HEK293T (cell line): ENCODE data around the gene CAPN12.

Source experiments
- CTCF ChIA-PET: fragments of 350-600 bp; formaldehyde crosslinking; extraction: SDS; loops from one replicate; lab custom pipeline; 2021; ENCODE audit warnings: antibody characterized with exemption, inconsistent platforms; lab: Yijun Ruan, JAX
- POLR2A ChIA-PET: fragments of 350-600 bp; formaldehyde crosslinking; extraction: SDS; loops from one replicate; lab custom pipeline; 2020; ENCODE audit warnings: antibody characterized with exemption, inconsistent platforms; lab: Yijun Ruan, JAX
- DNase-seq: peaks from one replicate; pipeline ENCODE4 v3.0.0; 2012; ENCODE audit warnings: mixed read lengths; ENCODE audit errors: extremely low spot score
- ARNT ChIP-seq: fragments of 450-650 bp; IDR thresholded peaks from 2 replicates; pipeline ENCODE4 v1.6.1; 2017; ENCODE audit warnings: mild to moderate bottlenecking
- BHLHE40 ChIP-seq: fragments of 450-650 bp; IDR thresholded peaks from 2 replicates; pipeline ENCODE4 v1.6.1; 2016; ENCODE audit warnings: mild to moderate bottlenecking, moderate library complexity, borderline replicate concordance
- CTBP1 ChIP-seq: fragments of 450-650 bp; IDR thresholded peaks from 2 replicates; pipeline ENCODE4 v1.6.1; 2016; ENCODE audit warnings: borderline replicate concordance
- ELF4 ChIP-seq: fragments of 450-650 bp; IDR thresholded peaks from 2 replicates; pipeline ENCODE4 v1.6.1; 2017; ENCODE audit warnings: antibody characterized with exemption
- FOXA1 ChIP-seq: fragments of 450-650 bp; IDR thresholded peaks from 2 replicates; pipeline ENCODE4 v1.6.1; 2016; ENCODE audit warnings: mild to moderate bottlenecking
- FOXK2 ChIP-seq: fragments of 450-650 bp; IDR thresholded peaks from 2 replicates; pipeline ENCODE4 v1.6.1; 2016; ENCODE audit warnings: mild to moderate bottlenecking
- FOXM1 ChIP-seq: fragments of 450-650 bp; IDR thresholded peaks from 2 replicates; pipeline ENCODE4 v1.6.1; 2017; ENCODE audit warnings: mild to moderate bottlenecking, borderline replicate concordance
- HDGF ChIP-seq: fragments of 450-650 bp; IDR thresholded peaks from 2 replicates; pipeline ENCODE4 v1.6.1; 2017; ENCODE audit warnings: antibody characterized with exemption, borderline replicate concordance
- L3MBTL2 ChIP-seq: fragments of 450-650 bp; conservative IDR thresholded peaks from 2 replicates; pipeline ENCODE4 v1.6.1; 2016; ENCODE audit warnings: mild to moderate bottlenecking
- LEF1 ChIP-seq: fragments of 450-650 bp; IDR thresholded peaks from 2 replicates; pipeline ENCODE4 v1.6.1; 2017; ENCODE audit warnings: mild to moderate bottlenecking, borderline replicate concordance
- NFRKB ChIP-seq: fragments of 450-650 bp; IDR thresholded peaks from 2 replicates; pipeline ENCODE4 v1.6.1; 2016; ENCODE audit warnings: mild to moderate bottlenecking, moderate library complexity
- PKNOX1 ChIP-seq: fragments of 450-650 bp; IDR thresholded peaks from 2 replicates; pipeline ENCODE4 v1.6.1; 2016
- SP1 ChIP-seq: fragments of 450-650 bp; IDR thresholded peaks from 2 replicates; pipeline ENCODE4 v1.6.1; 2017
- SUZ12 ChIP-seq: fragments of 450-650 bp; IDR thresholded peaks from 2 replicates; pipeline ENCODE4 v1.6.1; 2016; ENCODE audit warnings: mild to moderate bottlenecking
- TARDBP ChIP-seq: fragments of 450-650 bp; IDR thresholded peaks from 2 replicates; pipeline ENCODE4 v1.6.1; 2016
- ZNF384 ChIP-seq: fragments of 450-650 bp; IDR thresholded peaks from 2 replicates; pipeline ENCODE4 v1.6.1; 2016

The CAPN12 gene

DNA sequence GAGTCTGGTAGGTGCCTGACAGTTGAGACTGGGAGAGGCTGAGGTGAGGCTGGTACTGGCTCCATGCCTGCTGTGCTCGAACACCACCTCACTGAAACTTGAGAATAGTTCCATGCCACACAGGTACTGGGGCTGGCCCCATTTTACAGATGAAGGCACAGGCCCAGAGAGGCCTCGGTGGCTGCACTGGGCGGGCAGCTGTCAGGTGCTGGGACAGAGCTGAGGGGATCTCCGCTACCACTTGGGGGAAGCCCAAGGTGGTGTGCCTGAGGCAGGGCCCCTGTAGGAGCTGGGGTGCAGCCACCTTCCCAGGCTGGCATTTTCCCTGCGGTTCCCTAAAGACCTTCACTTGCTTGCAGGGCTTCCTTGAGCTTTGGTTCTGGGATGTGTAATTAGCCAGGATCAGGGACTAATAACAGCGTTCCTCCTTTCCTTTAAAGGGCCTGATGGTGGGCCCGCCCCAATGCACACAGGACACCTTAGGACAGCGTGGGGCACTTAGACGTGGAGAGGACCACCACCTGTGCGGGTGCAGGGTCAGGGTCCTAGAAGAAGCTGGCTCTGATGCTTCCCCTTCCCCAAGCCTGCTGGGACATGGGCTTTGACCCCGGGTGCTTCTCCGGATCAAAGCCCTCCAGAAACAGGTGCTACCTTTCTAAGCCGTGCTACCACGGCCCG lies 23.6 kb downstream of the CAPN12 start:
- TF ChIP-seq BHLHE40 (no peak), CTBP1 (no peak), TARDBP (no peak), LEF1 (no peak), NFRKB (no peak)
- ChIA-PET CTCF (no interaction called here), POLR2A (no interaction called here)
- DNase-seq: no peak

- DNase-seq: no peak
- ChIA-PET POLR2A (no interaction called here), CTCF (no interaction called here)
- TF ChIP-seq FOXA1 (no peak), HDGF (no peak), FOXK2 (no peak), PKNOX1 (no peak), TARDBP (no peak), ZNF384 (no peak), BHLHE40 (no peak), FOXM1 (no peak), ELF4 (no peak), NFRKB (no peak)
These were observed 24.3 kb downstream of the CAPN12 start for GRCh38 chr19:38719761-38720558.

DNA sequence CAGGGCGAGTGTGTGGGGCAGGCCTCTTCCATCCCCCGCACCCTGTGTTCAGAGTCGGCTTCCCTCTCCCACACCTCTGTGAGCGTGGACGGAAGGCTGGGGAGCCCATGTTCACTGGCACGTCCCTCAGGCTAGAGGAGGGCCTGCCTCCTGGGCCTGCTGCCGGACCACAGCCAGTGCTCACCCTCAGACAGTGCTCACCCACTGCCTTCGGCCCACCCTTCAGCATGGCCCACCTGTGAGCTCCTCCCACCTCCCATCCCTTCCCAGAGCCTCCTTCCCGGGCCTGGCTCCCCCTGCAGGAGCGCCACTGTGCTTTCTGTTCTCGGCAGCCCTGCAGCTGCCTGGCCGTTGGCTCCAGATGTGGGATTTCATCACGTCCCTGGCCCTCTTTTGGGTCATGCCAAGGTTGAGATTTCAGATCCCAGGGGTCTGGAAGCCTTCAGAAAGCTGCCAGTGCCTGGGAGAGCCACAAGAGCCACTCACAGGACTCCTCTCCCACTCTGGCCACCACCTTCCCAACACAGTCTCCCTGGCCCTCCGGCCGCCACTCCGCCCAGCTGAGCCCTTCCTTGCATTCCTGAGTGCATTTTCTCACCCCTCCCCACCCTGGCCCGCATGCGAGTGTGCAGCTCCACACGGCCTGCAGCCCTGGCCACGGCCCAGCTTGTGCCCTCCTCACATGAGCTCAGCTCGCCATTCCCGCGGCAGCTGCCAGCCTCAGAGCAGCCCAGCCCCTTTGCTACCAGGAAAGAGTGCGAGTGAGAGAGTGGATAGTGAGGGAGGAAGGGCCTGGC lies 25.3 kb downstream of the CAPN12 start:
- no peak for DNase-seq
- ChIA-PET POLR2A (no interaction called here), CTCF (no interaction called here)
- TF ChIP-seq PKNOX1: no peak
- no peak for TF ChIP-seq SP1
- TF ChIP-seq ELF4: no peak
- no peak for TF ChIP-seq BHLHE40
- TF ChIP-seq TARDBP: no peak
- no peak for TF ChIP-seq FOXA1
- TF ChIP-seq CTBP1: no peak
- TF ChIP-seq LEF1: no peak
- TF ChIP-seq FOXM1: no peak
- no peak for TF ChIP-seq FOXK2
- TF ChIP-seq ZNF384: no peak
- no peak for TF ChIP-seq L3MBTL2
- no peak for TF ChIP-seq NFRKB
- TF ChIP-seq ARNT: no peak
- no peak for TF ChIP-seq SUZ12
- no peak for TF ChIP-seq HDGF

GRCh38 chr19:38717855-38718254 lies 26.4 kb downstream of the CAPN12 start:
- CTCF ChIA-PET: no interaction called here
- POLR2A ChIA-PET: no interaction called here
- DNase-seq: no peak
- TF ChIP-seq ELF4: no peak
- TF ChIP-seq LEF1: no peak
- no peak for TF ChIP-seq FOXA1
- no peak for TF ChIP-seq NFRKB
- no peak for TF ChIP-seq FOXM1

- CTCF ChIA-PET: no interaction called here
- POLR2A ChIA-PET: no interaction called here
- DNase-seq: no peak
- TF ChIP-seq FOXM1 (no peak), HDGF (no peak)
These were observed 27.2 kb downstream of the CAPN12 start for GRCh38 chr19:38717051-38717450.

GRCh38 chr19:38715555-38715954 lies 28.7 kb downstream of the CAPN12 start:
- DNase-seq: no peak
- TF ChIP-seq FOXK2 (no peak), FOXM1 (no peak), SP1 (no peak), TARDBP (no peak), CTBP1 (no peak), HDGF (no peak), FOXA1 (no peak), LEF1 (no peak), NFRKB (no peak), ELF4 (no peak), ARNT (no peak), BHLHE40 (no peak), SUZ12 (no peak)
- CTCF ChIA-PET: no interaction called here
- POLR2A ChIA-PET: interaction anchor here (1.1 kb wide), 1 partner anchor 68 kb away, joined by 3 read pairs; no protein-coding TSS in a partner anchor
